Heart right ventricle (tissue), 16 donors: ENCODE measurements around the gene PLEKHG3. TPM values are rescaled to one million over a fixed set of nuclear protein-coding genes. Genes with fewer than 3 reads are reported as not detected.

ENCODE experiments used
- ATAC-seq, 8 donors: fragments of 200-7000 bp; cut with Tn5 transposase; one replicate each; pipeline ENCODE4 v1.9.1; 2020; ENCODE audit warnings: mild to moderate bottlenecking in 8 of 8, moderate library complexity in 8 of 8, moderate number of reproducible peaks in 1 of 8
- DNase-seq, 2 donors: peaks; one replicate each; pipeline ENCODE4 v3.0.0-alpha.2; 2020
- H3K27ac ChIP-seq, 10 donors: fragments of 200-600 bp; sonication (generic) in 2 of 10; one replicate each; pipeline versions ENCODE4 v1.5.0 to v1.8.0; 2020 to 2022; ENCODE audit warnings: mild to moderate bottlenecking in 3 of 10
- H3K27me3 ChIP-seq, 7 donors: fragments of 200-600 bp; one replicate each; pipeline ENCODE4 v1.8.0; 2021 to 2022; ENCODE audit warnings: mild to moderate bottlenecking in 2 of 7
- H3K36me3 ChIP-seq, 9 donors: fragments of 200-600 bp; sonication (generic) in 1 of 9; one replicate each; pipeline versions ENCODE4 v1.5.0 to v1.8.0; 2020 to 2022; ENCODE audit warnings: mild to moderate bottlenecking in 2 of 9
- H3K4me1 ChIP-seq, 9 donors: fragments of 200-600 bp; sonication (generic) in 1 of 9; one replicate each; pipeline versions ENCODE4 v1.5.0 to v1.8.0; 2020 to 2022; ENCODE audit warnings: mild to moderate bottlenecking in 4 of 9
- H3K4me3 ChIP-seq, 10 donors: fragments of 200-600 bp; sonication (generic) in 2 of 10; one replicate each; pipeline versions ENCODE4 v1.5.0 to v1.8.0; 2020 to 2022; ENCODE audit warnings: mild to moderate bottlenecking in 7 of 10, moderate library complexity in 2 of 10
- H3K9me3 ChIP-seq, 11 donors: fragments of 200-600 bp in 10 of 11; sonication (generic) in 2 of 11; one replicate each; pipeline versions ENCODE4 v1.5.0 to v1.8.0; 2013 to 2022; ENCODE audit warnings: mild to moderate bottlenecking in 2 of 11, control low read depth in 1 of 11, moderate library complexity in 1 of 11
- CTCF ChIP-seq, 9 donors: fragments of 200-600 bp; sonication (generic) in 2 of 9; IDR thresholded peaks; one replicate each; pipeline versions ENCODE4 v1.5.0 to v1.8.0; 2021 to 2022; ENCODE audit warnings: antibody characterized with exemption in 9 of 9, mild to moderate bottlenecking in 5 of 9, moderate library complexity in 1 of 9
- WGBS, 2 donors: extraction: QIAGEN DNeasy Blood & Tissue Kit; methylation state at CpG; one replicate each; pipeline ENCODE4 v1.1.7; 2013; ENCODE audit warnings: inconsistent platforms in 1 of 2; 5-methylcytosine and 5-hydroxymethylcytosine counted together
- intact Hi-C, 10 donors: fragments of 100-400 bp; cut with DNase I; formaldehyde crosslinking; loops; one replicate each; pipeline versions ENCODE4 v1.11.1 to v1.14.2; 2022
- polyA plus RNA-seq, 2 donors: library from polyadenylated mRNA; stranded (reverse); fragments of 200-250 nt; gene quantifications; one replicate each; pipeline ENCODE4 v1.2.3, GENCODE V29; 2013
- total RNA-seq, 10 donors: library from RNA; stranded (reverse); fragmentation: NEBNext Ultra II Directional in 3 of 10; extraction: Animal tissue kit (Norgen Biotek cat#: 25700) in 3 of 10; gene quantifications; one replicate each; pipeline versions ENCODE4 v1.2.1 to v1.2.4, GENCODE V29; 2021 to 2023
- donor health status: Arrhythmogenic right ventricular cardiomyopathy.
- donor health status: ischemic (EF 13 %, LVEDD 7.1; RV severe dilation, severe dysfunction).
- donor health status: healthy with polysubstance abuse.
- donor health status: DM: no; HTN: yes; CAD: no.
- donor health status: DM: no; HTN: no; CAD: no.
- donor health status: ischemic (EF 25% LVEDD 6.9; RV normal size, moderate dysfunction).
- donor health status: ischemic (EF 25% LVEDD 5.7; RV mildly dilated, moderate dysfunction).
- donor health status: healthy.
- donor health status: DM: yes; HTN: yes; CAD: no.
- donor health status: Ischemic cardiomyopathy.
- donor health status: ischemic (EF 35%, LVEDD 5.7; RV mildly dilated, moderate dysfunction).
- donor health status: nonischemic (EF 11% LVEDD 7.7; RV severe dilation, severe dysfunction).
- donor health status: DM: yes; HTN: yes; CAD: no.
- donor health status: PGD.
- donor health status: ischemic (EF 29% LVEDD 5.4; RV normal size, mild dysfunction).
- donor health status: nonischemic (EF 23%, LVEDD 6.1; RV moderate dilation, normal function).

The PLEKHG3 gene
- total and polyA plus RNA-seq, 12 donors = 5.0 to 25.5 (median 15.4) TPM

- H3K9me3 ChIP-seq = no peaks in the 10 kb centered on the region
- no peak for DNase-seq
- no peak for TF ChIP-seq CTCF (IDR thresholded peaks at IDR 0.05)
- H3K4me1 ChIP-seq = peaks cover 5 to 76% (median 38%) of the 10 kb centered on the region in 9 donors
- intact Hi-C loops = no loop called here
- 78 to 84% methylated on average over 5 of the region's 5 CpGs for WGBS, 2 donors
- H3K27ac ChIP-seq = no peak overlapping the region
- peaks cover 0 to 6% (median 0%) of the 10 kb centered on the region in 7 donors for H3K27me3 ChIP-seq
- no peaks in the 10 kb centered on the region for H3K36me3 ChIP-seq
- no peak overlapping the region for H3K4me3 ChIP-seq
- peak in 7 of 8 donors; percentile 30 to 64 (median 52) for ATAC-seq
Observed at GRCh38 chr14:64692189-64692985, 11.8 kb upstream of the PLEKHG3 start.

GRCh38 chr14:64692986-64693809, 11.0 kb upstream of the PLEKHG3 start:
- Histone ChIP-seq H3K4me1 (peaks cover 5 to 72% (median 38%) of the 10 kb centered on the region in 9 donors), H3K27ac (peak overlapping the region in 6 of 10 donors; percentile 30 to 55 (median 48)), H3K27me3 (peaks cover 0 to 6% (median 0%) of the 10 kb centered on the region in 7 donors), H3K4me3 (no peak overlapping the region), H3K36me3 (no peaks in the 10 kb centered on the region), H3K9me3 (no peaks in the 10 kb centered on the region)
- no peak for TF ChIP-seq CTCF (IDR thresholded peaks at IDR 0.05)
- ATAC-seq = peak in 7 of 8 donors; percentile 8 to 46 (median 16)
- DNase-seq = no peak
- intact Hi-C loops = no loop called here
- WGBS, 2 donors = 51 to 58% methylated on average over 5 of the region's 5 CpGs

GRCh38 chr14:64693810-64694165, 10.4 kb upstream of the PLEKHG3 start:
- Histone ChIP-seq H3K9me3 (no peaks in the 10 kb centered on the region), H3K27ac (peak overlapping the region in 6 of 10 donors; percentile 30 to 55 (median 48)), H3K36me3 (no peaks in the 10 kb centered on the region), H3K4me3 (no peak overlapping the region), H3K27me3 (peaks cover 0 to 2% (median 0%) of the 10 kb centered on the region in 7 donors), H3K4me1 (peaks cover 5 to 72% (median 38%) of the 10 kb centered on the region in 9 donors)
- ATAC-seq = peak in 2 of 8 donors; percentile 15 to 52
- TF ChIP-seq CTCF (IDR thresholded peaks at IDR 0.05) = no peak
- intact Hi-C loops = no loop called here
- 52 to 68% methylated on average over 2 of the region's 2 CpGs for WGBS, 2 donors
- no peak for DNase-seq

- no peaks in the 10 kb centered on the region for H3K36me3 ChIP-seq
- no peak for TF ChIP-seq CTCF (IDR thresholded peaks at IDR 0.05)
- no peak overlapping the region for H3K4me3 ChIP-seq
- WGBS, 2 donors = 43 to 54% methylated on average over 2 of the region's 2 CpGs
- intact Hi-C loops = no loop called here
- peak in 3 of 8 donors; percentile 48 to 84 (median 63) for ATAC-seq
- peak overlapping the region in 5 of 10 donors; percentile 9 to 55 (median 26) for H3K27ac ChIP-seq
- no peaks in the 10 kb centered on the region for H3K9me3 ChIP-seq
- no peaks in the 10 kb centered on the region for H3K27me3 ChIP-seq
- no peak for DNase-seq
- peaks cover 5 to 75% (median 38%) of the 10 kb centered on the region in 9 donors for H3K4me1 ChIP-seq
Observed at GRCh38 chr14:64695071-64695470, 9.2 kb upstream of the PLEKHG3 start.
